C4-2B (cell line): ENCODE measurements around the gene INTS15.
"Not testable (repeated sequence)": the region's sequence is repeated elsewhere in the genome, so short reads cannot be mapped to it uniquely, and the experiment has no call there.

Experiments
- CTCF ChIP-seq: fragments of 450-650 bp; conservative IDR thresholded peaks from 2 replicates; pipeline ENCODE4 v1.5.1; 2017; ENCODE audit warnings: mild to moderate bottlenecking
- ZFX ChIP-seq: fragments of 450-650 bp; IDR thresholded peaks from 2 replicates; pipeline ENCODE4 v1.6.1; 2017

DNA sequence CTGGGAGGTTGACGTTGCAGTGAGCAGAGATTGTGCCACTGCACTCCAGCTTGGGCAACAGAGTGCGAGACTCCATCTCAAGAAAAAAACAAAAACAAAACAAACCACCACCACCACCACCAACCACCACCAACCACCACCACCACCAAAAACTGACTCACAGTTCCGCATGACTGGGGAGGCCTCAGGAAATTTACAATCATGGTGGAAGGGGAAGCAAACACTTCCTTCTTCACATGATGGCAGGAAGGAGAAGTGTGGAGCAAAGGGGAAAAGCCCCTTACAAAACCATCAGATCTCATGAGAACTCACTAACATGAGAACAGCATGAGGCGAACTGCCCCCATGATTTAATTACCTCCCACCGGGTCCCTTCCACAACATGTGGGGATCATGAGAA lies 45.1 kb downstream of the INTS15 start:
- TF ChIP-seq CTCF, ZFX: not testable (repeated sequence)
